Gastroesophageal sphincter (tissue), 4 donors: Measurements from ENCODE around the gene DIAPH3. TPM values are rescaled to one million over a fixed set of nuclear protein-coding genes. Genes with fewer than 3 reads are reported as not detected.

Experiments
- ATAC-seq: fragments of 150-250 bp; one replicate; pipeline ENCODE4 v1.9.1; 2016; ENCODE audit warnings: mild to moderate bottlenecking, moderate library complexity
- H3K27ac ChIP-seq, 4 donors: fragments of 200-600 bp; sonication (generic) in 3 of 4; 1 replicate in 3 of 4; 2 replicates in 1 of 4; pipeline ENCODE4 v1.5.1; 2016 to 2019
- H3K27me3 ChIP-seq: fragments of 200-600 bp; sonication (generic); one replicate; pipeline ENCODE4 v1.5.1; 2019
- H3K36me3 ChIP-seq, 2 donors: fragments of 200-600 bp; sonication (generic); one replicate each; pipeline ENCODE4 v1.5.1; 2019; ENCODE audit warnings: control low read depth in 1 of 2
- H3K4me1 ChIP-seq, 3 donors: fragments of 200-600 bp; sonication (generic); 1 replicate in 2 of 3; 2 replicates in 1 of 3; pipeline ENCODE4 v1.5.1; 2016 to 2019; ENCODE audit warnings: control low read depth in 2 of 3
- H3K4me3 ChIP-seq, 2 donors: fragments of 200-600 bp; sonication (generic); one replicate each; pipeline ENCODE4 v1.5.1; 2019; ENCODE audit warnings: mild to moderate bottlenecking in 1 of 2, moderate library complexity in 1 of 2
- H3K9me3 ChIP-seq, 3 donors: fragments of 200-600 bp; sonication (generic); one replicate each; pipeline ENCODE4 v1.5.1; 2017 to 2019; ENCODE audit warnings: control low read depth in 2 of 3
- CTCF ChIP-seq, 4 experiments: fragments of 200-600 bp in 2 of 4; fragments of 450-650 bp in 2 of 4; sonication (generic) in 1 of 4; IDR thresholded peaks; one replicate each; pipeline ENCODE4 v1.5.1; 2017 to 2019; ENCODE audit warnings: antibody characterized with exemption in 4 of 4, mild to moderate bottlenecking in 2 of 4, moderate library complexity in 2 of 4
- EP300 ChIP-seq: sonication (generic); formaldehyde crosslinking; IDR thresholded peaks from one replicate; pipeline ENCODE4 v1.6.1; 2017; ENCODE audit warnings: antibody characterized with exemption, mild to moderate bottlenecking
- POLR2A ChIP-seq, 2 donors: fragments of 450-650 bp; IDR thresholded peaks; one replicate each; pipeline ENCODE4 v1.6.1; 2017; ENCODE audit warnings: antibody characterized with exemption in 2 of 2, mild to moderate bottlenecking in 2 of 2, moderate library complexity in 1 of 2
- POLR2AphosphoS5 ChIP-seq: sonication (generic); formaldehyde crosslinking; IDR thresholded peaks from one replicate; pipeline ENCODE4 v1.6.1; 2017; ENCODE audit warnings: antibody characterized with exemption
- WGBS, 2 donors: methylation state at CpG; one replicate each; pipeline ENCODE4 v1.1.5; 2018; ENCODE audit warnings: low coverage in 1 of 2; 5-methylcytosine and 5-hydroxymethylcytosine counted together
- total RNA-seq, 4 donors: library from RNA; depleted of rRNA; stranded (reverse); fragments of >200 nt; gene quantifications; one replicate each; pipeline ENCODE4 v1.1.0, GENCODE V29; 2016

Gene DIAPH3
- total RNA-seq, 4 donors from 2014 or later = 0.13 to 1.7 (median 0.49) TPM; not detected in 1

GRCh38 chr13:60080850-60081249 lies 82.9 kb downstream of the DIAPH3 start:
- Histone ChIP-seq H3K9me3 (no peaks in the 10 kb centered on the region), H3K27ac (no peak overlapping the region), H3K4me1 (no peaks in the 10 kb centered on the region), H3K36me3 (no peaks in the 10 kb centered on the region), H3K27me3 (no peaks in the 10 kb centered on the region), H3K4me3 (no peak overlapping the region)
- WGBS, 2 donors = 94 to 100% methylated on average over 1 of the region's 1 CpG
- no peak for ATAC-seq
- no peak for TF ChIP-seq POLR2A (IDR thresholded peaks at IDR 0.05)
- TF ChIP-seq POLR2AphosphoS5 = no peak
- TF ChIP-seq CTCF (IDR thresholded peaks at IDR 0.05) = no peak
- TF ChIP-seq EP300 = no peak

- Histone ChIP-seq H3K27ac (no peak overlapping the region), H3K36me3 (no peaks in the 10 kb centered on the region), H3K9me3 (no peaks in the 10 kb centered on the region), H3K27me3 (no peaks in the 10 kb centered on the region), H3K4me1 (no peaks in the 10 kb centered on the region), H3K4me3 (no peak overlapping the region)
- ATAC-seq = no peak
- no peak for TF ChIP-seq CTCF (IDR thresholded peaks at IDR 0.05)
- TF ChIP-seq POLR2AphosphoS5 = no peak
- TF ChIP-seq EP300 = no peak
- TF ChIP-seq POLR2A (IDR thresholded peaks at IDR 0.05) = no peak
- 89 to 100% methylated on average over 1 of the region's 1 CpG for WGBS, 2 donors
Measured at GRCh38 chr13:60078226-60078625, 85.5 kb downstream of the DIAPH3 start.

- ATAC-seq = no peak
- H3K9me3 ChIP-seq = no peaks in the 10 kb centered on the region
- TF ChIP-seq POLR2AphosphoS5 (no peak), CTCF (IDR thresholded peaks at IDR 0.05) (no peak), EP300 (no peak), POLR2A (IDR thresholded peaks at IDR 0.05) (no peak)
- H3K36me3 ChIP-seq = no peaks in the 10 kb centered on the region
- H3K4me3 ChIP-seq = no peak overlapping the region
- no peaks in the 10 kb centered on the region for H3K4me1 ChIP-seq
- 85% methylated on average over 2 of the region's 2 CpGs; no CpG with 5 or more reads in 1 of the 2 donors for WGBS, 2 donors
- H3K27ac ChIP-seq = no peak overlapping the region
- H3K27me3 ChIP-seq = no peaks in the 10 kb centered on the region
Measured at GRCh38 chr13:60075850-60076249, 87.9 kb downstream of the DIAPH3 start.

GRCh38 chr13:60074397-60074796 lies 89.3 kb downstream of the DIAPH3 start:
- Histone ChIP-seq H3K9me3 (peaks cover 0 to 7% (median 0%) of the 10 kb centered on the region in 3 donors), H3K27me3 (no peaks in the 10 kb centered on the region), H3K4me3 (no peak overlapping the region), H3K27ac (no peak overlapping the region), H3K36me3 (no peaks in the 10 kb centered on the region), H3K4me1 (no peaks in the 10 kb centered on the region)
- WGBS, 2 donors = 81 to 92% methylated on average over 2 of the region's 2 CpGs
- ATAC-seq = no peak
- TF ChIP-seq CTCF (IDR thresholded peaks at IDR 0.05) (no peak), EP300 (no peak)

GRCh38 chr13:60066226-60066625 lies 97.5 kb downstream of the DIAPH3 start:
- Histone ChIP-seq H3K4me1 (no peaks in the 10 kb centered on the region), H3K27me3 (no peaks in the 10 kb centered on the region), H3K27ac (no peak overlapping the region), H3K4me3 (no peak overlapping the region), H3K36me3 (no peaks in the 10 kb centered on the region), H3K9me3 (peaks cover 0 to 10% (median 0%) of the 10 kb centered on the region in 3 donors)
- TF ChIP-seq EP300 (no peak), CTCF (IDR thresholded peaks at IDR 0.05) (no peak), POLR2AphosphoS5 (no peak)
- 64 to 73% methylated on average over 1 of the region's 1 CpG for WGBS, 2 donors
- no peak for ATAC-seq
